HG03039 (cell line): Measurements from ENCODE around the gene CDH4.

Experiments
- ATAC-seq: cut with Tn5 transposase; IDR thresholded peaks from one replicate; pipeline ENCODE4 v1.9.1; 2021; ENCODE audit warnings: mild to moderate bottlenecking, moderate library complexity; ENCODE audit not compliant: unreplicated experiment

CDH4 gene

DNA sequence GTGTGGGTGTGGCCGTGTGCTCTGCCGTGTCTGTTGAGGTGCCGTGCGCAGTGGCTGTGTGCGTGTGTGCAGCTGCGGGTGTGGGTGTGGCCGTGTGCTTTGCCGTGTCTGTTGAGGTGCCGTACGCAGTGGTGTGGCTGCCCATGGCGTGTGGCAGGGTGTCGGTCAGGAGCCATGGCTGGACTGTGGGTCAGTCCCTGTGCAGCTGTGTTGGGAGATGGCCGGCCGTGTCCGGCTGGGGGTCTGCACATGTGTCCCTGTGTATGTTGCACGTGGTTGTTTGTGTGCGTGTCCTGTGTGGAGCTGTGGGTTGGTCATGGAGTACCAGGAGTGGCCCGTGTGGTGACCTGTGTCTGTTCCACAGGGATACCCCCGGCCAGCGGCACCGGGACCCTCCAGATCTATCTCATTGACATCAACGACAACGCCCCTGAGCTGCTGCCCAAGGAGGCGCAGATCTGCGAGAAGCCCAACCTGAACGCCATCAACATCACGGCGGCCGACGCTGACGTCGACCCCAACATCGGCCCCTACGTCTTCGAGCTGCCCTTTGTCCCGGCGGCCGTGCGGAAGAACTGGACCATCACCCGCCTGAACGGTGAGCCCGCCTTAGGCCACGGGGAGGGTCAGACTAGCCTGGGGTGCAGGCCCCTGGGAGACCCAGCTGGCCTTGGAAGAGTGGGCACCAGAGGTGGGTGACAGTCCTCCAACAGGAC is 675.9 kb downstream of the CDH4 start:
- ATAC-seq: no peak

DNA sequence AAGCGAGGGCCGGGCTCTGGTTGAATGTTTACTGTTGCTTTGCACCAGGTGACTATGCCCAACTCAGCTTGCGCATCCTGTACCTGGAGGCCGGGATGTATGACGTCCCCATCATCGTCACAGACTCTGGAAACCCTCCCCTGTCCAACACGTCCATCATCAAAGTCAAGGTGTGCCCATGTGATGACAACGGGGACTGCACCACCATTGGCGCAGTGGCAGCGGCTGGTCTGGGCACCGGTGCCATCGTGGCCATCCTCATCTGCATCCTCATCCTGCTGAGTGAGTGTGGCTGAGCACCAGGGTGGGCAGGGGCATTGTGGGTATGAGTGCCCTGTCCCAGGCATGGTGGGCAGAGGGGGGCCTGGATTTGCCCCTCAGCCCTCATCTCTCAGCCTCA is 677.5 kb downstream of the CDH4 start:
- ATAC-seq: no peak

DNA sequence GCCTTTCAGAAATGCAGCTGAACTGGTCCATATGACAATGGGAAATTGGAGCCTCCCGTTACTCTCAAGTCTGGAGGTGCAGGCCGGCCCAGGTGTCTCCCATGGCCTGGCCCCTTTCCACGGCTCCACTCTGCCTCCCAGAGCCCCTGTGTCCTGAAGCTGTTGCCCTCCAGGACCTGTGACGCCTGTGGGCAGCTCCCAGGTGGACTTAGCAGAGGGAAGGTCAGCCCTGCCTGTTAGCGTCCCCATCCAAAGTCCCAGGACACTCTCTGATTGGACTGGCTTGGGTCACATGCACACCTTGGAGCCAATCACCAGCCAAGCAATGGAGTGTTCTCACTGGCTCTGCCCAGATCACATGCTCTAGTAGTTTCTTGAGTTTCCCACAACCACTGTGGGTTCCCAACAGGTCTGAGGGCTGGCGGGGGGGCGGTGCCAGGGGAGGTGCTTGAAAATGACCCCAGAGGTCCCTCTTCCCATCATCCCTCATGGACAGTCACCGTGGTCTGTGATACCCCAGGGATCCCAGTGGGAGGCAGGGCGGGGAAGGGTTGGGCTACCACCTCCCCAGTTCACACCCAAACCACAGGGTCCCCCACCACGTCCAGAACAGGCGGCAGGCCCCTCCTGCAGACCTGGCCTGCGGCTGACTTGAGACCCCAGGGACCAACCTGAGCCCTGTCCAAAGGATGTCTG is 678.1 kb downstream of the CDH4 start:
- no peak for ATAC-seq

DNA sequence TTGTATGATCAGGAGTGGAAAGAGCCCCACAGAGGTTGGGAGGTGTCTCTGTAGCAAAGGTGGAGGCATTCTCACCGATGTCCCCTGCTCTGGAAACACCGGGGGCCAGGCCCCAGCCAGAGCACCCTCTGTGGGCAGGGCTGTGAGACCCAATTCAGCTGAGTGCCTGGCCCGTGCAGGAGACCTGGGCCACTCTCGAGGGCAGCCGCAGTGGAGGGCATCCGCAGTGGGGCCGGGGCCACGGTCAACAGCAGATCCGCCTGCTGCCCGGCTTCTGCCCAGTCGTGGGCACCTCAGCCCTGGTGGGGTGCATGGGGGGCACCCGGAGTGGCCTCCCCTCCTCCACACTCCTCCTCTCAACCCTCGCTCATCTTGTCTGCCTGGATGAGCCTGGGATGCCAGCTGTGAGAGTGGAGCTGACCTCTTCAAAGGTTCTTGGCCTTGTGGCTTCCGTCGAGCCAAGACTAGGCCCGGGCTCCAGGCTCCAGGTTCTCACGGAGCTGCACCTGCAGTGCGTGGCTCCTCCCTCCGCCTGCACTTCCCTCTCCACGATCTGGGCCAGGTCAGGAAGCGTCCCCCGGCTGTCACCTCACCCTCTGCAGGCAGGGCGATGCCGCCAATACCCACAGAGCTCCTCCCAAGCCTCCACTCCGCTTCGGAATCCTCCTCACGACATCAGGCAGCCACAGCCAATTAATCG is 678.9 kb downstream of the CDH4 start:
- ATAC-seq: no peak

DNA sequence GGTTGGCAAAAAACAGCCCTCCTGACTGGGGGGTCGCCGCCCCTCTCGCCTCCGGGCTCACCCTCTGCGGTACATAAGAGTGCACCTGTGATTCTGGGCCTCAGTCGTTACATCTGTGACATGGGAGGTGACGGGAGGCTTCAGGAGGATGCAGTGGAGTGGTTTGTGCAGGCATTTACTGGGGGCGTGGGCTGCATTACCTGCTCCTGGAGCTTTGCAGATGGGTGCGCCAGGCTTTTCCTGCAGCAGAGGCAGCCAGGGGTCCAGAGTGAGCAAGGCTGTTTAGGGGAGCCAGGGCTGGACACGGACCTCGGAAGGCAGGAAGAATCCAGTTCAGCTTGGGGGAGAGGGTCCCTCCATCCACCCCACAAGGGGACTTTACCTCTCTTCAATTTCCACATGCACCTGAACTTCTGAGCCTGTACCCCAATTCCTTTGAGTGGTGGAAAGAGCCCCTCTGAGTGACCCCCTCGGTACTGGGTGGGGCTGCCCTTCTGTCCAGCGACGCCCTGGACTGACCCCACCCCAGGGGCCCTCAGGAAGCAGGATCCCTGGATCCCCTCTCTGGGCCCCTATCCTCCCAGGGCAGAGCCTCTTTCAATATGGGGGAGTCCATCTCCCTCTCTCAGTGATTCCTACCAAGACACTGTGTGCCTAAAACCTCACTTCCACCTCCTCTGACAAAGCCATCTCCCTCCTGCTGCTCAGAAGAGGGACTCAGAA is 679.6 kb downstream of the CDH4 start:
- no peak for ATAC-seq

DNA sequence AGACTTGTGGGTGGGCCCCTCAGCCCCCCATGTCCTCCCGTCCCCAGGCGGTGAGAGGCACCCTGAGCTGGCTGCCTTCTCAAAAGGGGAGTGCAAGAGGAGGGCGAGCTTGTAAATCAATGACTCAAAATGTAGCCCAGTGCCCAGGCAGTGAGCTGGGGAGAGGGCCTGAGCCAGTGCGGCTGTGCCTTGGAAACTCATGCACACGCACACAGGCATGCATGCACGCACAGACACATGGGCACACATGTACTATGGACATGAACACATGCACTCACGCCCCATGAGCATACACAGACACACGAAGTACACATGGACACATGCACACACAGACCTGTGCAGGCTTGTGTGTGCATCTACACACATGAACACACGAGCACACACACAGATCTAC is 680.1 kb downstream of the CDH4 start:
- ATAC-seq: no peak

DNA sequence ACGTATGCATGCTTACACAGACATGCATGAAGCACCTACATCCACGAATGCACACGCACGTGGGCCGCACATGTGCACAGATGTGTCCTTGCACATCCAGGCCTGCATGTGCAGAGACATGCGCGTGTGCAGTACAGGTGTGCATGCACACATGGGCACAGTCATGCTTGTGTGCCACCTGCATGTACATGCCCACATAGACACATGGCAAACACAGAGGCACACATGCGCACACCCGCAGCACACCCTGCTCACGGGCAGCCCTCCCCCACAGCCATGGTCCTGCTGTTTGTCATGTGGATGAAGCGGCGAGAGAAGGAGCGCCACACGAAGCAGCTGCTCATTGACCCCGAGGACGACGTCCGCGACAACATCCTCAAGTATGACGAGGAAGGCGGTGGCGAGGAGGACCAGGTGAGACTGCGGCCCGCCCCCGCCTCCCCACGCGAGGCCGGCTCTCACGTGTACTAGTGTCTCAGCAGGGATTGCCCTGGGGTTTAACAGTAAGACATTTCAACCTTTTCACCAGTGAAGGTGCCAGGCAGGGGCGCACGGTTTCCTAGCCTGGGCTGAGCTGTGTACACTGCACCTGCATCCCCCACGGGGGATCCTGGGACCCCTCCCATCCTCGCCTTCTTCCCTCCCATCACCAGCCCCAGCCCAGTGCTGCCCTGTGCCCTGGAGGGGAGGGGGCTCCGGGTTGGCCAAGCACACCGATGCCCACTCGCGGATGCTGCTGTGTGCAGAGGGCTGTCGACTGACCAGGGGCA is 680.8 kb downstream of the CDH4 start:
- no peak for ATAC-seq

DNA sequence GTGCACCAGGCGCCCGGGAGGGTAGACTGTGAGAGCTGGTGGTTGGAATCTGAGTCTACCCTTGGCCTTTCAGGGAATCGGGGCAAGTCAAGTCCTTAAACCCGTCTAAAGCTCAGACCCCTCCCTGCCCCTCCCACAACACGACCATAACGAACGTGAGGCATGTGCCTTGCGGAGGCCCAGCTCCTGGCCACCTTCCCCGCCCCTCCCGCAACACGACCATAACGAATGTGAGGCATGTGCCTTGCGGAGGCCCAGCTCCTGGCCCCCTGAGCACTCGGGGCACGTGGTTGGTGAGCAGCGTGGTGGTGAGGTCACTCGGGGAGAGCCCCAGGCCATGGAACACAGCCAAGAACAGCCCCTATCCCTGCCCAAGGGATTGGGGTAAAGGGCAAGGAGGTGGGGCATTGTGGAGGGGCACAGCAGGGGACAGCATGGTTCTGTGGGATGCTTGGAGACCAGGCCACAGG is 681.5 kb downstream of the CDH4 start:
- ATAC-seq: no peak

DNA sequence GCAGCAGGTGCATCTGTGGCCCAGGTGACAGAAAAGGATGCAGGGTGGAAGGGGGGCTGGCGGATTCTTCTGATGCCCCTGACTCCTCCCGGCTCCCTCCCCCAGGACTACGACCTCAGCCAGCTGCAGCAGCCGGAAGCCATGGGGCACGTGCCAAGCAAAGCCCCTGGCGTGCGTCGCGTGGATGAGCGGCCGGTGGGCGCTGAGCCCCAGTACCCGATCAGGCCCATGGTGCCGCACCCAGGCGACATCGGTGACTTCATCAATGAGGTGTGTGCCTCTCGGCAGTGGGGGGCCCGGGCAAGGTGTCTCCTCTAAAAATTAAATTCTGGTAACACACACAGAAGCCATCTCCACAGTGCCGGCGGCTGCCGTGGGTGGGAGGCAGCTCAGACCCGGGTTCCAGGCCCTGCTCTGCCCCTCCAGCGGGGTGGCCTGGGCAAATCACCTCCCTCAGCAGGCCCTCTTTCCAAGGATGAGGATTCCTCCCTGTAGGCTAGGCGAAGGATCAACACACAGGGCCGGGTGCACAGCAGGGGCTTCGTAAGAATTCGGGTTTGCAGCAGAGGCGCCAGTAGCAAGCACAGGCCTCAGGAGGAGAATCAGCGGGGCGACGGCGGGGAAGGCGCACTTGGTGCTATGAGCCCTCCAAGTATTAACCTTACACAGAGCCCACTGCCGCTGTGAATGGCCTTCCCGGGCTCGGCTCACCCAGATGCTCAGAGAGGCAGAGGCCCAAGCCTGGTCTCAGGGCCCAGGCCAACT is 682.1 kb downstream of the CDH4 start:
- ATAC-seq: no peak

DNA sequence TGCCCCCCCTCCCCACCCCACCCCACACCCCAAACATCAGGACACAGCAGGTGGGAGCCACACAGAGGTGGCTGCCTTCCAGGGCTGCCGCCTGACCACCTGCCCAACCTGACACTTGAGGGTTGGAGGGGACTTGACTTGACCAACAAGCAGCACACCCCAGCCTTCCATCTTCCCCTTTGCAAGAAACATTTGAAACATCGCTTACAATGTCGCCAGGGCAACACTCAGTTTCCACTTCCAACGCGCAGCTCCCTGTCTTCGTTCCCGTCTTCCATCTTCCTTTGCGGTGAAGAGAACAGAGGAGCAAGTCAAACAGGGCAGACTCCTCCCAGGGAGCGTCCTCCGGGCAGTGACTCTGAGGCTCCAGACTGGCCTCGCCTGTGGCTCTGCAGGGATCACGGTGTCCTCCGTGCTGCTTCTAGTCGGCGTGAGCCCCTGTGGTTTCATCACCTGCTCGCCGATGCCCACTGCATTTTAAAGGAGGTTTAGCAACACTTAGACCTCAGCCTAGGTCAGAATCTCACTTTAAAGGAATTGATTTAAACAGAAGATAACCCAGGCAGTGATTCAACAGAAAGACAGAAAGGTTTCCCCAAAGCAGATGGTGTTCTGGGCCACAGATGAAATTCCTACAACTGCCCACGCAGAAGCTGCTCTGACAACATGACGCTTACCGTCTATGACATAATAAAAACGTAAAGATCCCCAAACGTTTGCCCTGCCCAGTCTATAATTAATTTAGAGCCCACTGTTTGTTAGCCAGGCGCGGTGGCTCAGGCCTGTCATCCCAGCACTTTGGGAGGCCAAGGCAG is 682.9 kb downstream of the CDH4 start:
- no peak for ATAC-seq

DNA sequence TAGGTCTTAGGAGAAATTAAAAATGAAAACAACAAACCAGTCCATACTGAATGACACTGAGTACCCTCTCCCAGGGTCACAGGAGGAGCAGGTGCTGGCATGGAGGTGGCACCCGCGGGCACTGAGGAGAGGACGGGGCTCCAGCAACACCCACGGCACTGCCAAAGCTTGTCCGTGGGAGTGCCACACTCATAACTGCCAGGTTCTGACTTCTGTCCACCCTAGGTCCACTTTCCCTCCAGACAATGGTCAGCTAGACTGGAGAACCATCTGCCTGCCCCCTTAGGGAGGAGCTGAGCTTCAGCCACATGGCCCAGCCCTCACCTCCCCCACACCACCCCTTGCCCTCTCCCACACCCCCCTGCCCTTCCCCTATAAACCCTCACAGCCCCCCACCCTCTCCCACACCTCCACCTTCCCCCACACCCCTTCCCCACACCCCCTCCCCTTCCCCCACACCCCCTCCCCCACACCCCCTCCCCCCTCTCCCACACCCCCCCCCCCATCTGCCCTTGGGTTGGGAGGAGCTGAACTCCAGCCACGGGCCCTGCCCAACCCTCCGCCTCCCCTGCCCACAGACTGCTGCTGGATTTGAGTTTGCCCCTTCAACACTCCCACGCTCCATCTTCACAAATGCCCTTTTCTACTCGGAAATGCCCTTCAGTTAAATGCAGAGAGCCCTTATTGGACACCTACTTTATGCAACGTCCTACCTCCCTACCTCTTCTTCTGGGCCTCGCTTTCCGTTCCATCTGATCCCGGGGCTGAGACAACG is 684.1 kb downstream of the CDH4 start:
- ATAC-seq: no peak

DNA sequence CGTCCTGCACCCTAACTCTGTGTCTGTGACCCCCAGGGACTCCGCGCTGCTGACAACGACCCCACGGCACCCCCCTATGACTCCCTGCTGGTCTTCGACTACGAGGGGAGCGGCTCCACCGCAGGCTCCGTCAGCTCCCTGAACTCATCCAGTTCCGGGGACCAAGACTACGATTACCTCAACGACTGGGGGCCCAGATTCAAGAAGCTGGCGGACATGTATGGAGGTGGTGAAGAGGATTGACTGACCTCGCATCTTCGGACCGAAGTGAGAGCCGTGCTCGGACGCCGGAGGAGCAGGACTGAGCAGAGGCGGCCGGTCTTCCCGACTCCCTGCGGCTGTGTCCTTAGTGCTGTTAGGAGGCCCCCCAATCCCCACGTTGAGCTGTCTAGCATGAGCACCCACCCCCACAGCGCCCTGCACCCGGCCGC is 684.7 kb downstream of the CDH4 start:
- ATAC-seq: no peak

DNA sequence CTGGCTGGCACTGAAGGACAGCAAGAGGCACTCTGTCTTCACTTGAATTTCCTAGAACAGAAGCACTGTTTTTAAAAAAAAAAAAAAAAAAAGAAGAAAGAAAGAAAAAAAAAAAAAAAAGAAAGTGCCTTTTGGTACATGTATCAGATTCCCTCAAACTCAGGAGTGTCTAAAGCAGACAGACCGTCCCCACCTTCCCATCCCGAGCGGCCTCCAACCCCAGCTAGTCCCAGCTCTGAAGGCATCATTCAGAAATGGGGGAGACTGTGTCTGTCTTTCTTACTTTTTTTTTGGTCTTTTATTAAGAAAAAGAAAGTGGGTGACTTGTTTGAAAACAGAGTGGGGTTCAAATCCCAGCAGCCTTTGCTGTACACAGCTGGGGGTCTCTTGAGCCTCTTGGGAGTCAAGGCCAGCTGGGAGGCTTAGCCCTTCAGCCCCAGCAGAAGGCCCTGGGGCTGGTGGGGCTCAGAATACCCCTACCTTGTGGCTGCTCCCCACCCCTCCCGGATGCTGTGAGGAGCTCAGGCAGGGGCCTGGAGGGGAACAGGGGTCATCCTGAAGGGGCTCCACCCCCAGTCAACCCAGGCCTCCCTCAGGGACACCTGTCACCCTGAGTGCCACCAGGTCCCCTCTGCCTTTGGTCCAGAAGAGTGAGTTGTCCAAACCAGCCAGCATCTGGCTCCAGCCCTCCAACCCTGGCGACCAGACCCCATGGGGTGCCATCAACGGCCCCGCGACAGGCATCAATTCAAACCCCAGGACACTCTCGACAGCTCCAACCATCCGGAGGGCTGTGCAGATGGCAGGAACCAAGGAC is 685.3 kb downstream of the CDH4 start:
- ATAC-seq: no peak

DNA sequence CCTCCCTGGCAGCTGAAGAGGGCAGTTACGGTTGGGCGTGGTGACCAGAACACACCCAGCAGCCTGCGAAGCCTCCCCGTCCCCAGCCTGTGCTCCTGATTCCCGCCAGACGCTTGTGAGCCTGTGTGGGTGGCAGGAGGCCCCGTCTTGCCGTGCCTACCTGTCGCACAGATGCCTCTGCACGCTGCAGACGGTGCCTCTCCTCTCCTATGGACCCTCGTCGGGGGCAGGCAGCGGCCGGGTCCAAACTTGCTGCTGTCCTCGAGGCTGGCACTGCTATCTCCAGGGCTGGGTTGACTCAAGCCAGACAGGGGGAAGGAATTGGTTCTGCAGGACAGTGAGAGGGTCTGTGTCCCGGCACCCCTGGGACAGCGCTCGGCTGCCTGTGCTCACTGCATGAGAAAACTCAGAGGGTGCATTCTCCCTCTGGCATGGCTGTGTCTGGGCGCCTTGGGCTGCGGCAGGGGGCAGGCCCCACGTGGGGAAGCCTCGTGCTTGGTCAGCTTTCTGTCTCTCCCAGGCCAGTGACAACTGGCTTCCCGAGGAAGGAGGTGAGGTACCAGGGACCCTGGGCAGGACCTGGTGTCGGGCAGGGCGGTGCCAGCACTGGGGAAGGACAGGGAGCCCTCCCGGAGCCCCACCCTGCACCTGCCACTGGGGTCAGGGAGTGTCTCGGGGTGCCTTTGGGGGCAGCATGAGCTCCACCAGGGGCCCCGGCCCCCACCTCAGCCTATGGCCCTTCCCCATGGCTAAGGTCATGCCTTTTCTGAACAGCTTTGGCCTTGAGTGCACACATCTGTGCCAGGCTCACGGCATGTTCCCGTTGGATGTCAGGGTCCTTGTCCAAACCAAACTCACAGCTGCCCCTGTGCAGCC is 686.1 kb downstream of the CDH4 start:
- no peak for ATAC-seq

DNA sequence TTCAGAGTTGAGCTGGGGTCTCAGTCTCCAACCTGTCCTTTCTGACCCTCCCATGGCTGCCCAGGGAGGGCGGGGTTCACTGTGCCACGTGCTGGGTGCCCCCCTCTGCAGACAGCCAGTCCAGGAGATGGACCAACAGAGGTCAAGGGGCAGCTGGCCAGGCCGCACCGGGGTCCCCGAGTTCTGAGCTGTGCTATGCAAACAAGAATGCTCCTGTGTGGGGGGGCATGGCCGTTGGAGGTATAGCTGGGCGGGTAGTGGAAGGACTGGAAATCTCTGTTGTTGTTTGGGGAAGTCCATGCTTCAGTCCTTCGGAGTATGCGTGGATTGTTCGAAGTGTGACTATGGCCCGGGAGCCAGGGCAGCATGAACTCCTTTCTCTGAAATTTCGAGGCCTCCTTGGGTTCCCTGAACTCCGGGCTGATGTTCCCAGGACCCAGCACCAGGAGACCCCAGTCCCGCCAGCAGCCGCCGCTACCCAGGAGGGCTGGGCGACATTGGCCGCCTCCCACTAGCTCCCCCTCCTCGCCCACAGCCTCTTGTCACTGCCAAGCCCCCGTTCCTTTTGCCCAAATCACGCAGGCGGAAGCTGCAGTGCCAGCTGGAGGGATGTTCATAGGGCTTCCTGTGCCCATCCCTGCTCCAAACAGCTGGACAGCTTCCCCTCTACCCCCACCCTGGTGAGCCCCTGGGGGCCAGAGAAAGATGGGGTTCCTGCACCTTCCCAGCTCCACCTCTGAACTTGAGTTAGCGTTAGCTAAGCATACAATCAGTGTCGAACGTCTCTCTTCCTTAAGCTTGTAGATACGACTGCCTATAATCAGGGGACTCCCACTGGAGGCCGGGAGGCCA is 687.0 kb downstream of the CDH4 start:
- ATAC-seq: no peak
